ELF-1 (cell line): ENCODE data around the gene ENDOV.

ENCODE experiments used
- DNase-seq: peaks from one replicate; pipeline ENCODE4 v3.0.0-alpha.2; 2016; ENCODE audit warnings: low read depth, low spot score

The ENDOV gene

GRCh38 chr17:80431246-80432195 lies 16.6 kb downstream of the ENDOV start:
- no peak for DNase-seq

- DNase-seq: no peak
Observed at GRCh38 chr17:80432350-80432955, 17.5 kb downstream of the ENDOV start.

GRCh38 chr17:80432961-80433550 lies 18.1 kb downstream of the ENDOV start:
- no peak for DNase-seq

- DNase-seq: no peak
Observed at GRCh38 chr17:80433916-80434666, 19.1 kb downstream of the ENDOV start.

GRCh38 chr17:80437532-80437931 lies 22.6 kb downstream of the ENDOV start:
- DNase-seq: no peak

- no peak for DNase-seq
Observed at GRCh38 chr17:80438806-80439205, 23.8 kb downstream of the ENDOV start.

- DNase-seq: no peak
Observed at GRCh38 chr17:80439499-80439898, 24.5 kb downstream of the ENDOV start.

- DNase-seq: peak; percentile 84
Observed at GRCh38 chr17:80441133-80441578, 26.2 kb downstream of the ENDOV start.

GRCh38 chr17:80441598-80442322 lies 26.8 kb downstream of the ENDOV start:
- DNase-seq: no peak

- DNase-seq: no peak
Observed at GRCh38 chr17:80442323-80442659, 27.3 kb downstream of the ENDOV start.

- DNase-seq: no peak
Observed at GRCh38 chr17:80442764-80443163, 27.8 kb downstream of the ENDOV start.

GRCh38 chr17:80443498-80443897 lies 28.5 kb downstream of the ENDOV start:
- DNase-seq: no peak

- DNase-seq: no peak
Observed at GRCh38 chr17:80443916-80444643, 29.1 kb downstream of the ENDOV start.

- no peak for DNase-seq
Observed at GRCh38 chr17:80444644-80444979, 29.6 kb downstream of the ENDOV start.

GRCh38 chr17:80445007-80445725 lies 30.2 kb downstream of the ENDOV start:
- no peak for DNase-seq

GRCh38 chr17:80445726-80446110 lies 30.8 kb downstream of the ENDOV start:
- DNase-seq: no peak

GRCh38 chr17:80446645-80447405 lies 31.9 kb downstream of the ENDOV start:
- DNase-seq: no peak

- DNase-seq: no peak
Observed at GRCh38 chr17:80447790-80448189, 32.8 kb downstream of the ENDOV start.

- DNase-seq: no peak
Observed at GRCh38 chr17:80449194-80449929, 34.4 kb downstream of the ENDOV start.
